ENCODE results near the gene ZNF697.
A peak's percentile ranks its signal among the peaks of the same experiment; 100 is the strongest.
"Not testable (repeated sequence)": the region's sequence is repeated elsewhere in the genome, so short reads cannot be mapped to it uniquely, and the experiment has no call there.

GRCh38 chr1:119569930-119570622 is 78.0 kb downstream of the ZNF697 start:
- TF ChIP-seq CTCF (IDR thresholded peaks at IDR 0.05): peak; percentile 31
- TF ChIP-seq SIN3A (IDR thresholded peaks at IDR 0.05; ENCODE audit: borderline replicate concordance, insufficient read depth, low read depth, low read length); POLR2AphosphoS5 (IDR thresholded peaks at IDR 0.05; ENCODE audit: low read depth, low read length): not testable (repeated sequence)

Measured in Panc1 (cell line).